Adrenal gland (tissue), 12 donors: Measurements from ENCODE around the gene ALDOA. TPM values are rescaled to one million over a fixed set of nuclear protein-coding genes. Genes with fewer than 3 reads are reported as not detected.

Experiments used
- DNase-seq, 7 donors: peaks; one replicate each; pipeline ENCODE4 v3.0.0-alpha.2; 2019 to 2020
- H3K27ac ChIP-seq, 5 donors: fragments of 200-600 bp; sonication (generic) in 4 of 5; 1 replicate in 3 of 5; 2 replicates in 2 of 5; pipeline versions ENCODE4 v1.5.1 to v1.8.0; 2016 to 2020; ENCODE audit warnings: mild to moderate bottlenecking in 1 of 5
- H3K27me3 ChIP-seq: fragments of 200-600 bp; 2 replicates; pipeline ENCODE4 v1.8.0; 2021
- H3K36me3 ChIP-seq, 2 donors: fragments of 200-600 bp; replicated peaks in 1 of 2; 1 replicate in 1 of 2; 2 replicates in 1 of 2; pipeline versions ENCODE4 v1.5.1 to v1.8.0; 2018 to 2022
- H3K4me1 ChIP-seq, 2 donors: fragments of 200-600 bp; replicated peaks in 1 of 2; 1 replicate in 1 of 2; 2 replicates in 1 of 2; pipeline versions ENCODE4 v1.5.1 to v1.8.0; 2018 to 2021
- H3K4me3 ChIP-seq, 4 donors: fragments of 200-600 bp; sonication (generic) in 3 of 4; one replicate each; pipeline ENCODE4 v1.5.1; 2016 to 2018
- H3K9me3 ChIP-seq, 3 donors: fragments of 200-600 bp; sonication (generic) in 1 of 3; replicated peaks in 1 of 3; 1 replicate in 2 of 3; 2 replicates in 1 of 3; pipeline versions ENCODE4 v1.5.1 to v1.8.0; 2016 to 2021
- POLR2A ChIP-seq, 2 donors: fragments of 450-650 bp; IDR thresholded peaks; one replicate each; pipeline ENCODE4 v1.6.1; 2017; ENCODE audit warnings: antibody characterized with exemption in 2 of 2, mild to moderate bottlenecking in 2 of 2, moderate library complexity in 1 of 2
- WGBS, 4 donors: extraction: QIAGEN DNeasy Blood & Tissue Kit in 2 of 4; methylation state at CpG; one replicate each; pipeline versions ENCODE4 v1.1.5 to v1.1.7; 2013 to 2017; 5-methylcytosine and 5-hydroxymethylcytosine counted together
- intact Hi-C, 2 donors: fragments of 100-400 bp; cut with DNase I; formaldehyde crosslinking; loops; one replicate each; pipeline versions ENCODE4 v1.14.1 to v1.15.0; 2022 to 2023
- polyA plus RNA-seq, 3 donors: library from polyadenylated mRNA; stranded (reverse); fragments of 200-250 nt in 2 of 3; fragments of 350-450 nt in 1 of 3; fragmentation: Illumina TruSeq in 1 of 3; extraction: RNeasy Lipid Tissue Mini Kit (QIAGEN cat#74804) in 1 of 3; gene quantifications; one replicate each; pipeline ENCODE4 v1.2.3, GENCODE V29; 2013 to 2014
- total RNA-seq, 9 donors: library from RNA; depleted of rRNA in 4 of 9; stranded (reverse); fragments of >200 nt in 4 of 9; fragments of 120-200 nt in 1 of 9; fragmentation: NEBNext Ultra II Directional in 1 of 9; extraction: Animal tissue kit (Norgen Biotek cat#: 25700) in 1 of 9; gene quantifications; one replicate each; pipeline versions ENCODE4 v1.1.0 to v1.2.4, GENCODE V29; 2013 to 2023
- TF ChIP-seq, protein P1 (sequence below), 6 experiments: fragments of 450-650 bp in 4 of 6; fragments of 200-600 bp in 2 of 6; sonication (generic) in 1 of 6; IDR thresholded peaks; 1 replicate in 5 of 6; 2 replicates in 1 of 6; pipeline versions ENCODE4 v1.5.1 to v1.8.0; 2016 to 2021; ENCODE audit warnings: antibody characterized with exemption in 6 of 6, mild to moderate bottlenecking in 2 of 6, moderate library complexity in 1 of 6
- donor health status: healthy with polysubstance abuse.
- donor health status: Bipolar disorder and iron deficiency.
- donor health status: DM: yes; HTN: yes; CAD: no.
- donor health status: DM: no; HTN: no; CAD: no.
- donor health status: DM: no; HTN: no; CAD: no.
- donor health status: DM: yes; HTN: yes; CAD: no.

ALDOA gene
- total and polyA plus RNA-seq, 12 donors = 623 to 1,930 (median 1,345) TPM

DNA sequence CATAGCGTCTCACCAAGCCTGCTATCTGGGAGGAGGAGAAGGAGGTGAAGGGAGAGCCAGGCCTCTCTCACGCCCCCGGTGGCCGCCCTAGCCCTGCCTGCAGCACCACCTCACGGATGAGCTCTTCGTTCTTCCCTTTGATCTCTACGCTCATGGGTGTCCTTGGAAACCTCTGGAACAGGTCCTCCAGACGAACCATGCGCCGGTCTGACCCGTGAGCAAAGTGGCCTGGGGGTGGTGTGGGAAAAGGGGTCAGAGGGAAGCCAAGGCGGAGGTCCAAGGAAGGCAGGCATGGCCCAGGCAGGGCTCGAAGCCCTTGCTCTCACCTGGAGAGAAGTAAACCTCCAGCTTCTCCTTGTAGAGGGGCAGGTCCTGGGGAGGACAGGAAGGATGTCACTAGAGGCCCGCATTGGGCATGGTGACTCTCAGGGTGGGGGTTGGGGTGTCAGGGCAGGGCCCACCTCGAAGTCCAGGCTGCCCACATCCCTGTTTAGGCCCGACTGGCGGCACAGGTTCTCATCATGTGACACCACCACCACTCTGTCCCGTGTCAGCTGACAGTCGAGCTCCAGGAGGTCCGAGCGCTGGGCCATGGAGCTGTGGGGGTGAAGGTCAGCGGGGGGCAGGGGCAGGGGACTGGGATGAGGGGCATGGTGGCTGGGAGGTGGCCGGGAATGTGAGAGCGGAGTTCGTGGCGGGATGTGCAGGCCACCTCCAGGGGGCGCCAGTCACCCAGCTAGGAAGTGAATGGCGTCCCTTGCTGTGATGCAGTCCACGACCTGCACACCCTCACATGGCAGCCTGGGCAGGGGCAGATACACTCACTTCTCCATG, 46.9 kb downstream of the ALDOA start:
- no peaks in the 10 kb centered on the region for H3K27me3 ChIP-seq
- H3K27ac ChIP-seq = peak overlapping the region in 1 of 5 donors; percentile 74
- TF ChIP-seq, protein P1, sequence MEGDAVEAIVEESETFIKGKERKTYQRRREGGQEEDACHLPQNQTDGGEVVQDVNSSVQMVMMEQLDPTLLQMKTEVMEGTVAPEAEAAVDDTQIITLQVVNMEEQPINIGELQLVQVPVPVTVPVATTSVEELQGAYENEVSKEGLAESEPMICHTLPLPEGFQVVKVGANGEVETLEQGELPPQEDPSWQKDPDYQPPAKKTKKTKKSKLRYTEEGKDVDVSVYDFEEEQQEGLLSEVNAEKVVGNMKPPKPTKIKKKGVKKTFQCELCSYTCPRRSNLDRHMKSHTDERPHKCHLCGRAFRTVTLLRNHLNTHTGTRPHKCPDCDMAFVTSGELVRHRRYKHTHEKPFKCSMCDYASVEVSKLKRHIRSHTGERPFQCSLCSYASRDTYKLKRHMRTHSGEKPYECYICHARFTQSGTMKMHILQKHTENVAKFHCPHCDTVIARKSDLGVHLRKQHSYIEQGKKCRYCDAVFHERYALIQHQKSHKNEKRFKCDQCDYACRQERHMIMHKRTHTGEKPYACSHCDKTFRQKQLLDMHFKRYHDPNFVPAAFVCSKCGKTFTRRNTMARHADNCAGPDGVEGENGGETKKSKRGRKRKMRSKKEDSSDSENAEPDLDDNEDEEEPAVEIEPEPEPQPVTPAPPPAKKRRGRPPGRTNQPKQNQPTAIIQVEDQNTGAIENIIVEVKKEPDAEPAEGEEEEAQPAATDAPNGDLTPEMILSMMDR (IDR thresholded peaks at IDR 0.05) = peak; percentile 46 to 82 (median 60)
- TF ChIP-seq POLR2A (IDR thresholded peaks at IDR 0.05) = no peak
- WGBS, 4 donors = 66 to 81% (median 69%) methylated on average over 17 to 29 of the region's 29 CpGs
- H3K4me3 ChIP-seq = no peak overlapping the region
- peaks cover 0 to 34% of the 10 kb centered on the region in 2 donors for H3K36me3 ChIP-seq
- H3K9me3 ChIP-seq = no peaks in the 10 kb centered on the region
- H3K4me1 ChIP-seq = peaks cover 0 to 16% of the 10 kb centered on the region in 2 donors
- intact Hi-C loops = loop anchor here in 1 of 2 donors (10.0 kb wide), 1 partner anchor 52 kb away; no protein-coding TSS in a partner anchor
- DNase-seq = peak; percentile 56 to 82 (median 69)

DNA sequence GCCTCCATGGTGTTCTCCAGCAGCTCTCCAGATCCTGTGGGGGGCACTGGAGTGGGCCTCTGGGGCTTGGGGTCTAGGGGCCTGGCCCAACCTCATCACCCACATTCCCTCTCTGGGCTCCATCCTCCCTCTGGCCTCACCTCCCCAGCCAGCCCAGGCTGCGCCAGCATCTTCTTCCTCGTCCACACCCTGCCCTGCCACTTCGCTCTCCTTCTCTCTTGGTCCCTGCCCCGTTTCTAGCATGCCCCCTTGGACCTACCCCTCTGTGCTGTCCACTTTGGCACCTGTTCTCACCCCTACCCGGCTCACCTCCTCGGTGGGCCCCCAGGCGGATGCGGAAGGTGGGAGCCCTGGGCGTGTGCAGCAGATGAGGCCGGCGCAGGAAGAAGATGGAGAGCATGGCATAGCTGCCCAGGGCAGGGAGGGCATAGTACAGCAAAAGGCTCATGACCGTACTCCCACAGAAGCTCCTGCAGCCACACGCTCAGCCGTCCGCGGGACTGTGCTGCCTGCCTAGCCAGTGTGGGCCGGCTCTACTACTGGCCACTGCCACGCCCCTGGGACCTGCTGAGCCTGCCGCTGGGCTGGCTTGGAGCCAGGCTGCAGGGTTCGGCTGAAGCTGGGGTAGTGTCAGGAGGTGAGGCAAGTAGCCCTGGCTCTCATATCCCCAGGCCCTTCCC, 47.6 kb downstream of the ALDOA start, which contains the start of gene GDPD3:
TSS of gene GDPD3 (minus strand) at position 507 of the 680 bp plus-strand sequence. CDS start at position 448, 59 bp downstream.
- peaks cover 0 to 16% of the 10 kb centered on the region in 2 donors for H3K4me1 ChIP-seq
- no peak within 1 kb of the TSS for H3K4me3 ChIP-seq
- peaks cover 0 to 37% of the 10 kb centered on the region in 2 donors for H3K36me3 ChIP-seq
- DNase-seq = peak in 6 of 7 donors; percentile 49 to 76 (median 72)
- peak within 1 kb of the TSS in 2 of 5 donors; percentile 52 to 74 for H3K27ac ChIP-seq
- no peaks in the 10 kb centered on the region for H3K27me3 ChIP-seq
- no peaks in the 10 kb centered on the region for H3K9me3 ChIP-seq
- intact Hi-C loops = loop anchor here in 1 of 2 donors (10.0 kb wide), 1 partner anchor 52 kb away; no protein-coding TSS in a partner anchor
- 69 to 89% (median 74%) methylated on average over 11 to 20 of the region's 20 CpGs for WGBS, 4 donors
- no peak for TF ChIP-seq POLR2A (IDR thresholded peaks at IDR 0.05)
- TF ChIP-seq, protein P1 (IDR thresholded peaks at IDR 0.05) = no peak

DNA sequence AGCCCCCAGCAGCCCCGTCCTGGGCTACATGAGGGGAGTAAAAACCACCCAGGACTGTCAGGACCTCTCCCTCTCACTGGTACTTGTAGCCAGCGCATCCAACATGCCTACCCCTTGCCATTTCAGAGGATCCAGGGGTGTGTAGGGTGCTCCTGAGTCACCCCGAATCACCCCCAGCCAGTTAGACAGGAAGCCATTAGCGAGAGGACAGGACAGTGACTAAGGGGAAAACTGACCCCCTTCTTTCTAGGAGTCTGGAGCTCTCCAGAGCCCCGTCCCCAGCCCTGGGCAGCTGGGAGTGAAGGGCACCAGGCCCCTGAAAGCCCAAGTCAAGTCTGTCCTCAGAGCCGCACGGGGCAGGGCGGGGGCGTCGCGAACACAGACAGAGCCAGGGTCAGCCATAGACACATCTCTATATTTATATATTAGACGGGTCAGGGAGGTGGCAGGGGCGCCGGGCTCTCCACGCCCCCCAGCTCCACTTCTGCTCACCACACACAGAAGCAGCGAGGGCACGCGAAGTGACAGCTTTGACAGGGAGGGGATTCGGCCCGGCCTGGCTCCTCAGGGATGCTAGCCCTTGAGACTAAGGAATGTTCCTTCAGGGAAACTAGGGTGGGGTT, 48.3 kb downstream of the ALDOA start:
- Histone ChIP-seq H3K27ac (peak overlapping the region in 2 of 5 donors; percentile 52 to 74), H3K27me3 (no peaks in the 10 kb centered on the region), H3K36me3 (peaks cover 0 to 39% of the 10 kb centered on the region in 2 donors), H3K9me3 (no peaks in the 10 kb centered on the region), H3K4me3 (no peak overlapping the region), H3K4me1 (peaks cover 0 to 16% of the 10 kb centered on the region in 2 donors)
- intact Hi-C loops = loop anchor here in 1 of 2 donors (10.0 kb wide), 1 partner anchor 51 kb away; no protein-coding TSS in a partner anchor
- 72 to 86% (median 81%) methylated on average over 18 to 20 of the region's 20 CpGs for WGBS, 4 donors
- peak in 1 of 7 donors; percentile 17 for DNase-seq
- no peak for TF ChIP-seq POLR2A (IDR thresholded peaks at IDR 0.05)
- TF ChIP-seq, protein P1 (IDR thresholded peaks at IDR 0.05) = no peak
